Astrocyte (in vitro differentiated cells and primary cell): ENCODE measurements around the gene CEP250.

Source experiments
- EZH2 ChIP-seq: IDR thresholded peaks from 2 replicates; pipeline ENCODE4 v1.6.1; 2012; ENCODE audit warnings: mild to moderate bottlenecking, low read length, inconsistent platforms; ENCODE audit not compliant: insufficient read depth
- TF ChIP-seq, protein P1 (sequence below): IDR thresholded peaks from 2 replicates; pipeline ENCODE4 v1.5.1; 2011; ENCODE audit warnings: low read depth, mild to moderate bottlenecking, inconsistent platforms, low read length, moderate library complexity; ENCODE audit not compliant: insufficient read depth

DNA sequence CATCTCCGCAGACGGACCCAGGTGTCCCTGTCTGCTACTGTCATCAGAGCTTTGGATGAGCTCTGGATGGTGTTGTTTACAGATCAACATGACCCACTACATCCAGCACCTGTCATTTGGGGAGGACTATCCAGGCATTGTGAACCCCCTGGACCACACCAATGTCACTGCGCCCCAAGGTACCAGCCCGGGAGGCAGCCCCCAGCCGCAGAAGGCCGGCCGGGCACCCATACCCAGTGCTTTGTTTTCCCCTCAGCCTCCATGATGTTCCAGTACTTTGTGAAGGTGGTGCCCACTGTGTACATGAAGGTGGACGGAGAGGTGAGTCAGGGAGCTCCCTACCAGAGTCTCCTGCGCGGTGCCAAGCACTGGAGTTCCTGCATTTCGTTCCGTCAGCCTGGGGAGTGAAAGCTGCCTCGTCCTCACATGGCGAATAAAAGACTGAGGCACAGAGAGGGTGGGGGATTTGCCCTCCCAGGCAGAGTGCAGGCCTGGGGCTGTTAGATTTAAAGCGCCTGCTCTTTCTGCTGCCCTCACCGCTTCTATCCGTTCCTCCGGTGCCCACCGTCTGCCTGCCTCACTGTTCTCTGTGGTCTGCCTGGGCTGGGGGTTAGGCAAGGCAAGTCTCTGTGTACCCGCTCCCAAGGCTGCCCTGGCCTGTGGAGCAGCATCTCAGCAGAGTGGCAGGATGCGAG, 100.7 kb downstream of the CEP250 start:
- TF ChIP-seq, protein P1, sequence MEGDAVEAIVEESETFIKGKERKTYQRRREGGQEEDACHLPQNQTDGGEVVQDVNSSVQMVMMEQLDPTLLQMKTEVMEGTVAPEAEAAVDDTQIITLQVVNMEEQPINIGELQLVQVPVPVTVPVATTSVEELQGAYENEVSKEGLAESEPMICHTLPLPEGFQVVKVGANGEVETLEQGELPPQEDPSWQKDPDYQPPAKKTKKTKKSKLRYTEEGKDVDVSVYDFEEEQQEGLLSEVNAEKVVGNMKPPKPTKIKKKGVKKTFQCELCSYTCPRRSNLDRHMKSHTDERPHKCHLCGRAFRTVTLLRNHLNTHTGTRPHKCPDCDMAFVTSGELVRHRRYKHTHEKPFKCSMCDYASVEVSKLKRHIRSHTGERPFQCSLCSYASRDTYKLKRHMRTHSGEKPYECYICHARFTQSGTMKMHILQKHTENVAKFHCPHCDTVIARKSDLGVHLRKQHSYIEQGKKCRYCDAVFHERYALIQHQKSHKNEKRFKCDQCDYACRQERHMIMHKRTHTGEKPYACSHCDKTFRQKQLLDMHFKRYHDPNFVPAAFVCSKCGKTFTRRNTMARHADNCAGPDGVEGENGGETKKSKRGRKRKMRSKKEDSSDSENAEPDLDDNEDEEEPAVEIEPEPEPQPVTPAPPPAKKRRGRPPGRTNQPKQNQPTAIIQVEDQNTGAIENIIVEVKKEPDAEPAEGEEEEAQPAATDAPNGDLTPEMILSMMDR = no peak
- TF ChIP-seq EZH2 = no peak
